HG03442 (cell line): ENCODE data around the gene SUDS3.
A peak's percentile ranks its signal among the peaks of the same experiment; 100 is the strongest.

Experiments
- ATAC-seq: cut with Tn5 transposase; IDR thresholded peaks from one replicate; pipeline ENCODE4 v1.9.1; 2021; ENCODE audit warnings: mild to moderate bottlenecking, moderate library complexity; ENCODE audit not compliant: unreplicated experiment

SUDS3 gene

DNA sequence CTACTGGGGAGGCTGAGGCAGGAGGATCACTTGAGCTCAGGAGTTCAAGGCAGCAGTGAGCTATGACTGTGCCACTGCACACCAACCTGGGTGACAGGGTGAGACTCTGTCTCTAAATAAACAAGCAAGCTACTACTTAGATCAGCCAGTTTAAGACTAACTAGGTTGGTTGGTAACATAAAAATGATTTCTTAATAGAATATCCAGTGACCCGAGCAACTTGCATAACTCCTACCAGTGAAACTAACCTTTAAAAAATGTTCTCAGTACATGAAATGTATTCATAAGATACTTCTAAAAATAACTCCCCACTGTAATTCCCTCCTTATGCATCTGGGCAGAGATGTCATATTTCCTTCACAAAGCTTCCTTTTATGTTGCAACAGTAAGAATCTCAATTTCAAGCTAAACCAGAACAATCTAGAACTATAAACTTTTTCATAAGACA lies 19.5 kb upstream of the SUDS3 start:
- ATAC-seq = no peak

- ATAC-seq = peak; percentile 48
Measured at GRCh38 chr12:118357257-118358007, 18.9 kb upstream of the SUDS3 start.

DNA sequence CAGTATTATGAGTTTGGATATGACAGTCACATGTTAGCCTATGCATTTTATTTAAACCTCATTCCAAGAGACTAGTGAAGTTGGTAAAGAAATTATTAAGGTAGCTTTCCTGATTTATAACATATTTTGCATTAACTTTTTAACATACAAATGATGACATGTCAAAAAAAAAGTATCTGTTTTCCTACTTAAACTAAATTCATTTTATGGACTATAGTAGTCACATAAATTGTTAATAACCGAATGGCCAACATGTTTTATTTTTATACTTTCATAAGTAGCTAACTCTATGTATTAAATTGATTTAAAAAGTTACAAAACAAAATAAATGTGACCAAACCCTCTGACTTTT lies 18.4 kb upstream of the SUDS3 start:
- no peak for ATAC-seq

DNA sequence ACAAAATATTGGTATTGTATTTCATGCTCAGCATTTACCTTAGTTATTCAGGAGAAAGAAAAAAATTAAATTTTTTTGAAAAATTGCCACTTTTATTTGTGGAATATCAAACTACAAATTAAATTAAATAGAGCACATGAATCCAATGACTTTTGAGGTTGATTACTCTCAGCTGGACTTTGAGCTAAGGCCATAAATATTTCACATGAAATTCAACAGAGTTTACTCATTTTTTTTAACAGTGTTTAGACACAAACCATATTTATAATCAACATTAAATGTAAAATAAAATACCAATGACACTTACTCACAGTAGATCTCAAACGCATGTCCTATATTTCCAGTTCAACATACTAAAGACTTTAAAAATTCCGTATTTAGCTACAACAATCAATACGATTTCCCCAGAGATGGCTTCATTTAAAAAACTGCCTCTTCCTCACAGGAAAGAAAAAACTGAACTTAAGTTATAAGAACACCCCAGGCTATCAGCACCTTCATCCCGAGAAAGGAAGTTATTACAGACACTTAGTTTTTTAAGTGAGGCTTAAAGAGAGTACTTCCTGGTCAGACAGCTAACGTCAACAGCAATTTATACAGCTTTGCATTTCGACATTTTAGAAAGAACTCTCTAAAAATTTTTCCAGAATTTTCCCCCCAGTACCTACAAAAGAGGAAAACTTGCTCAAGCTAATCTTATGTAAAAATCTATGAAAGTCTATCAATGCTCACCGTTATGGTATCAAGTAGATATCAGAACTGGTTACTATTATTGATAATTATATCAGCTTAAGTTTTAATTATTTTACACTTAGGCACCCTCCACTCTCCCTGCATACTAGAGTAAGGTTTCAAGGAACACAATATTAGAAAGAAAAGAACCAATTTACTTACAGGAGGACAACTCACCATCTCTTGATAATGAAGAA lies 17.5 kb upstream of the SUDS3 start:
- ATAC-seq = no peak

DNA sequence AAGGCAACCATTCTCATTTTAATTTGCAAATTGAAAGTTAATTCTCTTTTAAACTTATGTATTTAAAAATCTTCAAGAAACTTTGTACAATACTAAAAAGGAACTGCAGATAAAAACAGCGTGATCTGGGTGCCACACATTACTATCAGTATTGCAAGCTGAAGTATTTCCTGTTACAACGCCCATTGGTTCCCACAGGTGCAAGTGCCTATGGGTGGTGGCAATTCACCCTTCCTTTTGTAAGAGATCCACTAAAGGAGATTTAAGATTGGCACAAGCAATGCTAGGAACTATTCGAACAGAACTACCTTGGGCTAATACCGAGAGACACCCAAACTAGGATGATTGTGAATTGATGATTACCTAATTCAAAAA lies 16.8 kb upstream of the SUDS3 start:
- ATAC-seq = no peak

DNA sequence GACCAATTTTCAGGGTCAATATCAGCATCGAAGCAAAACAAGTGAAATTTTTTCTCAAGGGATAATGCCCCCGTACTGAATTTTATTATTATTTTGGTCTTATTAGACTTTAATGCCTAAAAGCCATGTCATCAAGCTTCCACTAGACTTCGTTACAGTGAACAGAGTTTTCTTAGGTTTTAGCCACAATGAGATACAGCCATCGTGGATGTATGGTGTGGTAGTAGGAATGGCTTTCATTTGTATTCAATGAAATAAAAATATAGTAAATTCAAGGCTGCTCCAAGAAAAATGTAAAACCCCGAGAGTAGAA lies 15.3 kb upstream of the SUDS3 start:
- no peak for ATAC-seq

DNA sequence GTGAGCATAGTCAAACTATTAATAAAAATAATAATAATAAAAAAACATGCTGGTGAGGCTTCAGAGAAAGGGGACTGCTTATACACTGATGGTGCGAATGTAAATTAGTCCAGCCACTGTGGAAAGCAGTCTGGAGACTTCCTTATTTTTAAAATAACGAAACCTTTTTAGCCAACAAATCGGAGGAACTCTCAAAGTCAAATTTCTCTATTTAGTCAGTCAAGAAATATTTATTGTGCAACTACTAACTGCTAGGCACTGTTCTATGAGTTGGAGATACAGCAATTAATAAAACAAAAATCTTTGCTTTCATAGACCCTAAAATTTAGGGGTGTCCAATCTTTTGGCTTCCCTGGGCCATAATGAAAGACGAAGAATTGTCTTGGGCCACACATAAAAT lies 14.5 kb upstream of the SUDS3 start:
- ATAC-seq = no peak

GRCh38 chr12:118368821-118369220 lies 7.5 kb upstream of the SUDS3 start:
- no peak for ATAC-seq

DNA sequence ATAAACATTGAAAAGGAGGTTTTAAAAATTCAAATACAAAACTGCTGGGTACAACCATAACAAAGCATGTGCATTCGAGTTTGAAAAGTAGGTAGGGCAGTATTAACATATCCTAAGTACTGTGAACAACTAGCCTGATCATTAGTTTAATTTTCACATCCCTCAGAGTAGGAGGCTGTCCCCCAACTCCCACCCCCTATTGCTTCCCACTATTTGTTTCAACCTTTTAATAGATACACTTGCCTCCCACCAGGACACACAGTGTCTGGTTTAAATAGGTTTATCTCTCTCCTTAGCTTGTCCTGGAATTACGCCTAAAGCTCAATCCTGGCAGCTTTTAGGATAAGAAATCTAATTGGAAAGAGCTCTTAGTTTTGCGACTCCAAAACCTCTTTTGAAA lies 5.8 kb upstream of the SUDS3 start:
- ATAC-seq = no peak

DNA sequence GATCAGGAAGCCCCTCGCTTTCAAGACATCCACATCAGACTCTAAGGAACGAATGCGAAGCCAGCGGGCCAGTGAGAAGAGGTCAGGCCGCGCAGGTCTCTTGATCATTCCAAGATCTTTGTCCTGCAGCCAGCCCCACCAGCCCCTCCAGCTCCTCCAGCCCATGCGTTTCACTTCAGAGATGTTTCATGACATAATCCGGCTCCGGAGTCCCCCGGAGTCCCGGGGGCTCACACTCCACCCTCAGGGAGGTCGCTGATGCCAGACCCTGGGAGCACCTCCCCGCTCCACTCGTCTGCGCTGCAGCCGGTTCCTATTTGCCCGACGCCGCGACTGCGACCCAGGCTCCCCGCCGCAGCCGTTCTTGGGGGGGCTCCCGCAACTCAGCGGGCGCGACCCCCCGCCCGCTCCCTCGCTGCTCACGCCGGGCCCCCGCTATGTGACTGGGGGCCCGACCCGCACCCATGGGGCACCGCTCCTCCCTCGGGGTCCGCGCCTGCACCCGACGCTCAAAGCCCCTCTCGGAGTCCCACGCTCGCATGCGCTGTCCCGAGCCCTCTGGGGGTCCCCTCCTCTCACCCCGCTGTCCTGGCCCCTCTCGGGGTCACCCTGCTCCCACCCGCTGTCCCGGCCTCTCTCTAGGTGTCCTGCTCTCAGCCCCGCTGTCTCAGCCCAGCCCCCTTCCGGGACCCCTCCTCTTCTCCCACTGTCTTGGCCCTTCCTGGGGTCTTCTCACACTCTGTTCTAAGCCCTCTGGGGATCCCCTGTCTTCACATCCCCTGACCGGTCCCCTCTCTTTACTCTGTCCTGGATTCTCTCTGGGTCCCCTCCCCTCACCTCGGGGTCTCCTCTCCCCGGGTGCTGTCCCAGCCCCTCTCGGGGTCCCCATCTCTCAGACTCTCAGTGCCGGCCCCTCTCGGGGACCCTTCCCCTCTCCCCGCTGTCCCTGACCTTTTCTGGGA lies 4.8 kb upstream of the SUDS3 start:
- ATAC-seq = no peak

GRCh38 chr12:118372541-118373495 lies 3.5 kb upstream of the SUDS3 start, which contains the start of gene TAOK3:
TAOK3 (minus strand) TSS chr12:118372907; CDS start chr12:118255567, 117,340 bp downstream.
- peak; percentile 76 for ATAC-seq

GRCh38 chr12:118373616-118374015 lies 2.7 kb upstream of the SUDS3 start:
- ATAC-seq = no peak

DNA sequence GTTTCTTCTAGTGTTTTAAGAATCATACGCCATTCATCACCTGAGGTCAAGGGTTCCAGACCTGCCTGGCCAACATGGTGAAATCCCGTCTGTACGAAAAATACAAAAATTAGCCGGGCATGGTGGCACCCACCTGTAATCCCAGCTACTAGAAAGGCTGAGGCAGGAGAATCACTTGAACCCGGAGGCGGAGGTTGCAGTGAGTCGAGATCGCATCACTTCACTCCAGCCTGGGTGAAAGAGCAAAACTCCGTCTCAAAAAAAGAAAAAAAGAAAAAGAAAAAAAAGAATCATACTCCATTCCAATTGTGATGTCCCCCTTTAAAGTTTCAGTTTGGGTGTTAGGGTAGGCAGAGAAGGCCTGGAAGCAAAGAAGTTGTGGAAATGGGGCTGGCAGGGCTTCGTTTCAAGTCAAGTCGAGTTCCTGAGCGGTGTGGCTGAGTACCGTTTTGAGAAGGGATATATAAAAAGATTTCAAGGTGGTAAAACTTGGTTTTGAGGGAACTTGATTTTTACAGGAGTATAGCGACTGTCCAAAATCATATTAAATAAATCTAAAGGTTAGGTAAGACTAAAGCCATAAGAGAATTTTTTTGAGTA lies 2.1 kb upstream of the SUDS3 start:
- ATAC-seq = no peak

DNA sequence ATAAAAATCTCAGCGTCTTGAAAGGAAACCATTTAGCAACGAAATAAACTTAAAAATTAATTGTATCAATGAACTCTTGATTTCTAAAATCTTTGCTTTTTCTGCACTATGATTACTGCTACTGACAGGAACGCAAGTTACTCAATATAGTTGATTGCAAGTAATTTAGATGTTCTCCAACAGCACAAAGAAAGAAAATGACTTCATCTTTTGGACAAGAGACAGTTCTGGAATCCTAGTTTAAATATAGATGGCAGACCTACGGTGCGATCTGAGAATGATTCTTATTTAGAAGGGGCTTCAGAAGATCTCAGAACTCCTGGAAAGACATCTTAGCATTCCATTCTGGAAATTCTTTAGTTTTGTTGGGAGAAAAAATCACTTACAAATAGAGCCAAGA lies 1.4 kb upstream of the SUDS3 start:
- ATAC-seq = no peak

- no peak for ATAC-seq
Measured at GRCh38 chr12:118375348-118375747, 1.0 kb upstream of the SUDS3 start.

- no peak for ATAC-seq
Measured at GRCh38 chr12:118377021-118377883, 897 bp downstream of the SUDS3 start.

GRCh38 chr12:118377884-118378470 lies 1.6 kb downstream of the SUDS3 start:
- no peak for ATAC-seq

DNA sequence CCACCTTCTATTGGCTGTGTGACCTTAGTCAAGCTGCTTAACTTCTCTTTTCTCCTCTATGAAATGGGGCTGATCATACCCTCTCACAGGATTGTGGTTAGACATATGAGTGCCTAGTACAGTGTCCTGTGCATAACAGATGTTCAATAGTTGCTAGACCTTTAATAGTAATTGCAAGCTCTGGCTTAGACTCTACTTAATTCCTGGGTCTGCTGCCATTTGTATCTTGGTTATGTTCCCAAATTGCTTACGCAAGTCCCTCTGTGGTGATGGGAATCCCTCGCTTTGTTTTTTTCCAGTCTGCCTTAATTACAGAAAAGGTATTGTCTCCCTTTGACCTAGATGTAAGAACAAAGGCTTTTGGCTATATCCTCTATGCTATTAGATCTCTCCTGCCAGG lies 15.1 kb downstream of the SUDS3 start:
- ATAC-seq = no peak
